WTC11 (cell line): ENCODE results near the gene URAD. TPM values are rescaled to one million over a fixed set of nuclear protein-coding genes. Genes with fewer than 3 reads are reported as not detected.
A peak's percentile ranks its signal among the peaks of the same experiment; 100 is the strongest.

Source experiments
- ATAC-seq: fragments of 200-7000 bp; cut with Tn5 transposase; 2 replicates; pipeline ENCODE4 v1.10.0; 2021; ENCODE audit warnings: mild to moderate bottlenecking, moderate library complexity
- CTCF ChIA-PET: fragments of 300-600 bp; sonication (Branson Sonifier 250); formaldehyde crosslinking; loops from one replicate; lab custom pipeline; 2021; ENCODE audit warnings: antibody characterized with exemption; lab: Charles Lee
- POLR2A ChIA-PET: fragments of 350-600 bp; sonication (Branson Sonifier 250); formaldehyde crosslinking; loops from one replicate; lab custom pipeline; 2021; ENCODE audit warnings: antibody characterized with exemption; lab: Charles Lee
- DNase-seq: peaks from one replicate; pipeline ENCODE4 v3.0.0; 2021; ENCODE audit warnings: low spot score
- H3K27ac Mint-ChIP-seq: 2 replicates; pipeline ENCODE4 v1.8.0; 2021; ENCODE audit warnings: mixed read lengths
- H3K27me3 Mint-ChIP-seq: 2 replicates; pipeline ENCODE4 v1.8.0; 2021; ENCODE audit warnings: low read depth, mild to moderate bottlenecking, moderate library complexity, mixed read lengths
- H3K36me3 Mint-ChIP-seq: 2 replicates; pipeline ENCODE4 v1.8.0; 2021; ENCODE audit warnings: mixed read lengths
- H3K4me1 Mint-ChIP-seq: 2 replicates; pipeline ENCODE4 v1.8.0; 2022; ENCODE audit warnings: mixed read lengths
- H3K4me3 Mint-ChIP-seq: 2 replicates; pipeline ENCODE4 v1.8.0; 2021; ENCODE audit warnings: mild to moderate bottlenecking, moderate library complexity, mixed read lengths
- H3K9me3 Mint-ChIP-seq: 2 replicates; pipeline ENCODE4 v1.8.0; 2021; ENCODE audit warnings: mixed read lengths
- ATF6 ChIP-seq: sonication (generic); formaldehyde crosslinking; IDR thresholded peaks from 2 replicates; pipeline ENCODE4 v1.8.1; 2023; ENCODE audit warnings: mild to moderate bottlenecking, missing genetic modification reagents
- CTCF ChIP-seq: fragments of 200-600 bp; IDR thresholded peaks from 2 replicates; pipeline ENCODE4 v1.8.0; 2022; ENCODE audit warnings: antibody characterized with exemption
- IRF2 ChIP-seq: sonication (generic); formaldehyde crosslinking; IDR thresholded peaks from 2 replicates; pipeline ENCODE4 v1.8.0; 2022; ENCODE audit warnings: low read depth, missing genetic modification reagents, borderline replicate concordance
- PRDM15 ChIP-seq: sonication (generic); formaldehyde crosslinking; IDR thresholded peaks from 2 replicates; pipeline ENCODE4 v1.8.0; 2022; ENCODE audit warnings: missing genetic modification reagents
- STAT6 ChIP-seq: sonication (generic); formaldehyde crosslinking; conservative IDR thresholded peaks from 2 replicates; pipeline ENCODE4 v1.8.1; 2023; ENCODE audit warnings: mild to moderate bottlenecking, low read depth, missing genetic modification reagents, moderate library complexity
- ZBTB21 ChIP-seq: sonication (generic); formaldehyde crosslinking; IDR thresholded peaks from 2 replicates; pipeline ENCODE4 v1.8.1; 2023; ENCODE audit warnings: mild to moderate bottlenecking, missing genetic modification reagents, borderline replicate concordance
- total RNA-seq: library from RNA; stranded (reverse); gene quantifications from 3 replicates; pipeline ENCODE4 v1.2.3, GENCODE V29; 2021

URAD gene
- total RNA-seq, 1 experiment from 2014 or later = not detected

- ATAC-seq = peak; percentile 83
Measured at GRCh38 chr13:28000567-28000966, 12.1 kb upstream of the URAD start.

GRCh38 chr13:27997904-27998522 is 9.5 kb upstream of the URAD start:
- no peak overlapping the region for H3K4me3 Mint-ChIP-seq
- peak overlapping the region; percentile 58 for H3K27ac Mint-ChIP-seq

More at GRCh38 chr13:28000567-28000966, 12.1 kb upstream of the URAD start:
- no peak for DNase-seq
- Mint-ChIP-seq H3K4me1 (peaks cover 8% of the 10 kb centered on the region), H3K4me3 (no peak overlapping the region), H3K9me3 (no peaks in the 10 kb centered on the region)
- no peak for TF ChIP-seq ATF6 (CRISPR knock-in tag)
- TF ChIP-seq, all 79 proteins: peak for 0
- Mint-ChIP-seq H3K36me3 (no peaks in the 10 kb centered on the region), H3K27me3 (peaks cover 2% of the 10 kb centered on the region; the same call in 1 of the 2 replicates), H3K27ac (no peak overlapping the region)
- CTCF ChIA-PET = interaction anchor here (0.6 to 1.6 kb wide), 5 partner anchors 17 to 611 kb away, joined by 3 to 4 read pairs (median 3); no protein-coding TSS in a partner anchor
- POLR2A ChIA-PET = no interaction called here

GRCh38 chr13:27991881-27992280 is 3.4 kb upstream of the URAD start:
- Mint-ChIP-seq H3K4me3 (no peak overlapping the region), H3K9me3 (no peaks in the 10 kb centered on the region), H3K36me3 (no peaks in the 10 kb centered on the region), H3K4me1 (no peaks in the 10 kb centered on the region), H3K27me3 (peaks cover 20% of the 10 kb centered on the region), H3K27ac (no peak overlapping the region)
- DNase-seq (no peak), ATAC-seq (no peak)
- ChIA-PET CTCF (interaction anchor here (1.2 kb wide), 1 partner anchor 38 kb away, joined by 3 read pairs; no protein-coding TSS in a partner anchor), POLR2A (no interaction called here)
- no peak for TF ChIP-seq PRDM15 (CRISPR knock-in tag)
- no peak for TF ChIP-seq IRF2 (CRISPR knock-in tag)
- TF ChIP-seq ZBTB21 (CRISPR knock-in tag) = no peak

More at GRCh38 chr13:27997904-27998522, 9.5 kb upstream of the URAD start:
- Mint-ChIP-seq H3K36me3 (no peaks in the 10 kb centered on the region), H3K9me3 (no peaks in the 10 kb centered on the region), H3K4me1 (peaks cover 8% of the 10 kb centered on the region), H3K27me3 (peaks cover 2% of the 10 kb centered on the region; the same call in 1 of the 2 replicates)
- TF ChIP-seq CTCF (0 out of 2 replicates have a peak, but pooled peaks have one; percentile 22), STAT6 (CRISPR knock-in tag) (no peak)
- DNase-seq = peak; percentile 76
- POLR2A ChIA-PET = no interaction called here
- ATAC-seq = peak; percentile 89
- CTCF ChIA-PET = interaction anchor here (0.5 to 1.8 kb wide), 6 partner anchors 9 to 517 kb away, joined by 3 to 8 read pairs (median 6); partner anchors contain the start of gene URAD
